Activated CD8-positive, alpha-beta memory T cell treated with anti-CD3 and anti-CD28 coated beads for 4 hours (primary cell): ENCODE data around the gene SRPK1.

Experiments used
- DNase-seq, 2 donors: peaks; one replicate each; pipeline ENCODE4 v3.0.0-alpha.2; 2020; ENCODE audit warnings: low read depth in 2 of 2

SRPK1 gene

GRCh38 chr6:35817515-35817914, 103.4 kb downstream of the SRPK1 start:
- DNase-seq = no peak

- no peak for DNase-seq
Observed at GRCh38 chr6:35811699-35811995, 109.3 kb downstream of the SRPK1 start.

- DNase-seq = no peak
Observed at GRCh38 chr6:35810971-35811698, 109.8 kb downstream of the SRPK1 start.

- no peak for DNase-seq
Observed at GRCh38 chr6:35809809-35810208, 111.1 kb downstream of the SRPK1 start.

- no peak for DNase-seq
Observed at GRCh38 chr6:35808688-35809087, 112.2 kb downstream of the SRPK1 start.

- DNase-seq = no peak
Observed at GRCh38 chr6:35804996-35805736, 115.7 kb downstream of the SRPK1 start, which contains the start of gene LHFPL5. TSS of gene LHFPL5 (plus strand) at chr6:35805352. CDS start at chr6:35805671, 319 bp downstream.

- DNase-seq = no peak
Observed at GRCh38 chr6:35801148-35801547, 119.8 kb downstream of the SRPK1 start.

- DNase-seq = no peak
Observed at GRCh38 chr6:35798706-35799105, 122.2 kb downstream of the SRPK1 start.

- no peak for DNase-seq
Observed at GRCh38 chr6:35797837-35798526, 122.9 kb downstream of the SRPK1 start.

GRCh38 chr6:35796236-35796635, 124.7 kb downstream of the SRPK1 start:
- DNase-seq = no peak

- DNase-seq = no peak
Observed at GRCh38 chr6:35795453-35796071, 125.3 kb downstream of the SRPK1 start.

GRCh38 chr6:35794536-35795452, 126.1 kb downstream of the SRPK1 start:
- DNase-seq = no peak

GRCh38 chr6:35790683-35791082, 130.2 kb downstream of the SRPK1 start:
- no peak for DNase-seq

GRCh38 chr6:35788423-35788982, 132.4 kb downstream of the SRPK1 start:
- DNase-seq = no peak

- DNase-seq = no peak
Observed at GRCh38 chr6:35787266-35788218, 133.4 kb downstream of the SRPK1 start.

GRCh38 chr6:35786810-35787209, 134.1 kb downstream of the SRPK1 start:
- DNase-seq = no peak

- DNase-seq = no peak
Observed at GRCh38 chr6:35786272-35786671, 134.6 kb downstream of the SRPK1 start.

- no peak for DNase-seq
Observed at GRCh38 chr6:35784200-35784599, 136.7 kb downstream of the SRPK1 start.
